Gastrocnemius medialis (tissue), 4 donors: ENCODE data around the gene RERE. TPM values are rescaled to one million over a fixed set of nuclear protein-coding genes. Genes with fewer than 3 reads are reported as not detected.

Source experiments
- ATAC-seq, 2 donors: fragments of 150-250 bp; one replicate each; pipeline ENCODE4 v1.9.1; 2016
- DNase-seq, 2 donors: peaks; one replicate each; pipeline ENCODE4 v3.0.0-alpha.2; 2019
- H3K27ac ChIP-seq, 4 donors: fragments of 200-600 bp; sonication (generic); 1 replicate in 1 of 4; 2 replicates in 3 of 4; pipeline ENCODE4 v1.5.1; 2016 to 2018; ENCODE audit warnings: mild to moderate bottlenecking in 2 of 4, moderate library complexity in 1 of 4
- H3K27me3 ChIP-seq, 3 donors: fragments of 200-600 bp; sonication (generic) in 2 of 3; 1 replicate in 1 of 3; 2 replicates in 2 of 3; pipeline versions ENCODE4 v1.5.1 to v1.6.0; 2016 to 2019; ENCODE audit warnings: mild to moderate bottlenecking in 1 of 3, moderate library complexity in 1 of 3
- H3K36me3 ChIP-seq, 2 donors: fragments of 200-600 bp; sonication (generic) in 1 of 2; one replicate each; pipeline ENCODE4 v1.5.1; 2017 to 2018
- H3K4me1 ChIP-seq, 2 donors: fragments of 200-600 bp; sonication (generic) in 1 of 2; one replicate each; pipeline ENCODE4 v1.5.1; 2016 to 2017; ENCODE audit warnings: mild to moderate bottlenecking in 2 of 2
- H3K4me3 ChIP-seq, 4 donors: fragments of 200-600 bp; sonication (generic) in 3 of 4; 1 replicate in 1 of 4; 2 replicates in 3 of 4; pipeline ENCODE4 v1.5.1; 2016 to 2019; ENCODE audit warnings: mild to moderate bottlenecking in 2 of 4
- H3K9me3 ChIP-seq, 3 donors: fragments of 200-600 bp; sonication (generic) in 2 of 3; 1 replicate in 1 of 3; 2 replicates in 2 of 3; pipeline ENCODE4 v1.5.1; 2016 to 2019
- POLR2A ChIP-seq, 2 donors: fragments of 450-650 bp; IDR thresholded peaks; one replicate each; pipeline ENCODE4 v1.6.1; 2017; ENCODE audit warnings: antibody characterized with exemption in 2 of 2, mild to moderate bottlenecking in 2 of 2, moderate library complexity in 2 of 2
- in situ Hi-C, 4 donors: fragments of 200-750 bp; cut with MboI; loops; one replicate each; pipeline versions ENCODE4 v1.15.0 to v1.8.0; 2017; ENCODE audit warnings: low sequenced_read_pairs in 4 of 4
- intact Hi-C: fragments of 100-400 bp; cut with DNase I; formaldehyde crosslinking; loops from one replicate; pipeline ENCODE4 v1.15.1; 2023; ENCODE audit warnings: low total_unique reads
- total RNA-seq, 4 donors: library from RNA; depleted of rRNA; stranded (reverse); fragments of >200 nt; gene quantifications; one replicate each; pipeline versions ENCODE4 v1.1.0 to v1.2.3, GENCODE V29; 2016
- TF ChIP-seq, protein P1 (sequence below), 5 experiments: fragments of 450-650 bp in 3 of 5; fragments of 200-600 bp in 2 of 5; sonication (generic) in 2 of 5; IDR thresholded peaks in 4 of 5; conservative IDR thresholded peaks in 1 of 5; 1 replicate in 4 of 5; 2 replicates in 1 of 5; pipeline ENCODE4 v1.5.1; 2016 to 2019; ENCODE audit warnings: antibody characterized with exemption in 5 of 5, mild to moderate bottlenecking in 3 of 5, moderate library complexity in 3 of 5

The RERE gene
- total RNA-seq, 4 donors from 2014 or later = 60.8 to 106 (median 102) TPM

- no peaks in the 10 kb centered on the region for H3K36me3 ChIP-seq
- intact Hi-C loops = no loop called here
- H3K27me3 ChIP-seq = no peaks in the 10 kb centered on the region
- H3K27ac ChIP-seq = peak overlapping the region in 2 of 4 donors; percentile 4 to 12
- in situ Hi-C loops = no loop called here
- no peak overlapping the region for H3K4me3 ChIP-seq
- no peak for DNase-seq
- peaks cover 9 to 40% of the 10 kb centered on the region in 2 donors for H3K4me1 ChIP-seq
- H3K9me3 ChIP-seq = no peaks in the 10 kb centered on the region
- ATAC-seq = peak in 1 of 2 donors; percentile 35
- TF ChIP-seq, protein P1, sequence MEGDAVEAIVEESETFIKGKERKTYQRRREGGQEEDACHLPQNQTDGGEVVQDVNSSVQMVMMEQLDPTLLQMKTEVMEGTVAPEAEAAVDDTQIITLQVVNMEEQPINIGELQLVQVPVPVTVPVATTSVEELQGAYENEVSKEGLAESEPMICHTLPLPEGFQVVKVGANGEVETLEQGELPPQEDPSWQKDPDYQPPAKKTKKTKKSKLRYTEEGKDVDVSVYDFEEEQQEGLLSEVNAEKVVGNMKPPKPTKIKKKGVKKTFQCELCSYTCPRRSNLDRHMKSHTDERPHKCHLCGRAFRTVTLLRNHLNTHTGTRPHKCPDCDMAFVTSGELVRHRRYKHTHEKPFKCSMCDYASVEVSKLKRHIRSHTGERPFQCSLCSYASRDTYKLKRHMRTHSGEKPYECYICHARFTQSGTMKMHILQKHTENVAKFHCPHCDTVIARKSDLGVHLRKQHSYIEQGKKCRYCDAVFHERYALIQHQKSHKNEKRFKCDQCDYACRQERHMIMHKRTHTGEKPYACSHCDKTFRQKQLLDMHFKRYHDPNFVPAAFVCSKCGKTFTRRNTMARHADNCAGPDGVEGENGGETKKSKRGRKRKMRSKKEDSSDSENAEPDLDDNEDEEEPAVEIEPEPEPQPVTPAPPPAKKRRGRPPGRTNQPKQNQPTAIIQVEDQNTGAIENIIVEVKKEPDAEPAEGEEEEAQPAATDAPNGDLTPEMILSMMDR (IDR thresholded peaks at IDR 0.05 in 4 of 5, conservative IDR thresholded peaks at IDR 0.05 in 1 of 5) = no peak
- no peak for TF ChIP-seq POLR2A (IDR thresholded peaks at IDR 0.05)
Measured at GRCh38 chr1:8476006-8476405, 341.4 kb downstream of the RERE start.

- TF ChIP-seq, protein P1 (IDR thresholded peaks at IDR 0.05 in 4 of 5, conservative IDR thresholded peaks at IDR 0.05 in 1 of 5) = no peak
- TF ChIP-seq POLR2A (IDR thresholded peaks at IDR 0.05) = no peak
- peaks cover 9 to 40% of the 10 kb centered on the region in 2 donors for H3K4me1 ChIP-seq
- H3K27me3 ChIP-seq = no peaks in the 10 kb centered on the region
- H3K36me3 ChIP-seq = no peaks in the 10 kb centered on the region
- ATAC-seq (peak in 1 of 2 donors; percentile 64), DNase-seq (no peak)
- H3K4me3 ChIP-seq = no peak overlapping the region
- H3K27ac ChIP-seq = no peak overlapping the region
- in situ Hi-C loops (no loop called here), intact Hi-C loops (no loop called here)
- no peaks in the 10 kb centered on the region for H3K9me3 ChIP-seq
Measured at GRCh38 chr1:8474369-8474768, 343.1 kb downstream of the RERE start.

GRCh38 chr1:8473891-8474300 is 343.5 kb downstream of the RERE start:
- H3K27me3 ChIP-seq = no peaks in the 10 kb centered on the region
- intact Hi-C loops = no loop called here
- TF ChIP-seq, protein P1 (IDR thresholded peaks at IDR 0.05 in 4 of 5, conservative IDR thresholded peaks at IDR 0.05 in 1 of 5) = no peak
- TF ChIP-seq POLR2A (IDR thresholded peaks at IDR 0.05) = no peak
- DNase-seq (no peak), ATAC-seq (no peak)
- H3K4me1 ChIP-seq = peaks cover 9 to 40% of the 10 kb centered on the region in 2 donors
- no peak overlapping the region for H3K27ac ChIP-seq
- in situ Hi-C loops = no loop called here
- H3K4me3 ChIP-seq = no peak overlapping the region
- H3K36me3 ChIP-seq = no peaks in the 10 kb centered on the region
- H3K9me3 ChIP-seq = no peaks in the 10 kb centered on the region

- intact Hi-C loops (no loop called here), in situ Hi-C loops (no loop called here)
- Histone ChIP-seq H3K4me3 (no peak overlapping the region), H3K27ac (no peak overlapping the region), H3K36me3 (no peaks in the 10 kb centered on the region), H3K9me3 (no peaks in the 10 kb centered on the region), H3K4me1 (peaks cover 9 to 36% of the 10 kb centered on the region in 2 donors), H3K27me3 (no peaks in the 10 kb centered on the region)
- DNase-seq = no peak
- TF ChIP-seq POLR2A (IDR thresholded peaks at IDR 0.05) = no peak
- TF ChIP-seq, protein P1 (IDR thresholded peaks at IDR 0.05 in 4 of 5, conservative IDR thresholded peaks at IDR 0.05 in 1 of 5) = no peak
- ATAC-seq = no peak
Measured at GRCh38 chr1:8473121-8473875, 344.1 kb downstream of the RERE start.
